ENCODE measurements around the gene PPP1R3F. TPM values are rescaled to one million over a fixed set of nuclear protein-coding genes. Genes with fewer than 3 reads are reported as not detected.
"Not testable (repeated sequence)": the region's sequence is repeated elsewhere in the genome, so short reads cannot be mapped to it uniquely, and the experiment has no call there.

Gene PPP1R3F
- total RNA-seq, 1 donor from 2014 or later = 3.7 TPM

GRCh38 chrX:49276207-49276606 is 6.6 kb downstream of the PPP1R3F start:
- DNase-seq = no peak

- no peak for DNase-seq
These were observed 7.3 kb downstream of the PPP1R3F start for GRCh38 chrX:49276671-49277534.

GRCh38 chrX:49277535-49277830 is 7.9 kb downstream of the PPP1R3F start:
- DNase-seq = no peak

GRCh38 chrX:49278081-49278480 is 8.5 kb downstream of the PPP1R3F start:
- DNase-seq = no peak

GRCh38 chrX:49282647-49283011 is 13.0 kb downstream of the PPP1R3F start:
- DNase-seq = peak; percentile 8

GRCh38 chrX:49284212-49284611 is 14.6 kb downstream of the PPP1R3F start:
- DNase-seq = no peak

GRCh38 chrX:49286136-49286535 is 16.5 kb downstream of the PPP1R3F start:
- DNase-seq = no peak

GRCh38 chrX:49286581-49286980 is 17.0 kb downstream of the PPP1R3F start:
- DNase-seq = no peak

GRCh38 chrX:49287665-49288064 is 18.1 kb downstream of the PPP1R3F start:
- DNase-seq = no peak

- no peak for DNase-seq
These were observed 20.6 kb downstream of the PPP1R3F start for GRCh38 chrX:49290215-49290614.

- peak; percentile 67 for DNase-seq
These were observed 22.2 kb downstream of the PPP1R3F start for GRCh38 chrX:49291615-49292337.

GRCh38 chrX:49292400-49293362 is 23.1 kb downstream of the PPP1R3F start:
- no peak for DNase-seq

GRCh38 chrX:49299293-49299692 is 29.7 kb downstream of the PPP1R3F start:
- not testable (repeated sequence) for DNase-seq

- DNase-seq = no peak
These were observed 31.1 kb downstream of the PPP1R3F start for GRCh38 chrX:49300703-49301102.

GRCh38 chrX:49303346-49303745 is 33.8 kb downstream of the PPP1R3F start, which contains the start of gene GAGE10:
GAGE10 (plus strand) TSS chrX:49303646; CDS start chrX:49304860, 1,214 bp downstream.
- DNase-seq = no peak

- not testable (repeated sequence) for DNase-seq
These were observed 38.2 kb downstream of the PPP1R3F start for GRCh38 chrX:49307775-49308174.

- DNase-seq = peak; percentile 2
These were observed 39.1 kb downstream of the PPP1R3F start for GRCh38 chrX:49308604-49309269.

- peak; percentile 9 for DNase-seq
These were observed 39.9 kb downstream of the PPP1R3F start for GRCh38 chrX:49309401-49309981.

- DNase-seq = no peak
These were observed 40.8 kb downstream of the PPP1R3F start for GRCh38 chrX:49310371-49310770.

- no peak for DNase-seq
These were observed 42.6 kb downstream of the PPP1R3F start for GRCh38 chrX:49312176-49312575.

GRCh38 chrX:49316085-49316484 is 46.5 kb downstream of the PPP1R3F start:
- no peak for DNase-seq

GRCh38 chrX:49321737-49322136 is 52.1 kb downstream of the PPP1R3F start, which contains the start of gene GAGE12J:
GAGE12J (plus strand) TSS chrX:49322037; CDS start chrX:49323194, 1,157 bp downstream.
- DNase-seq = not testable (repeated sequence)

Data from dermis blood vessel endothelial cell (primary cell).